DND-41 (cell line): Measurements from ENCODE around the gene TBC1D19.
"Not testable (repeated sequence)": the region's sequence is repeated elsewhere in the genome, so short reads cannot be mapped to it uniquely, and the experiment has no call there.

Experiments
- ATAC-seq: fragments of 200-7000 bp; cut with Tn5 transposase; 3 replicates; pipeline ENCODE4 v1.9.1; 2021; ENCODE audit warnings: low read depth; ENCODE audit not compliant: insufficient read depth
- DNase-seq: peaks from one replicate; pipeline ENCODE4 v3.0.0-alpha.2; 2020
- H2AFZ ChIP-seq: 2 replicates; pipeline ENCODE4 v1.6.0; 2012; ENCODE audit warnings: low read depth, low read length
- H3K27ac ChIP-seq: 2 replicates; pipeline ENCODE4 v1.5.1; 2012; ENCODE audit warnings: low read length, inconsistent platforms
- H3K27me3 ChIP-seq: fragments of 200-600 bp; sonication (generic); 2 replicates; pipeline ENCODE4 v1.6.0; 2012; ENCODE audit warnings: low read length, mild to moderate bottlenecking, inconsistent platforms; ENCODE audit not compliant: insufficient read depth, poor library complexity
- H3K36me3 ChIP-seq: 2 replicates; pipeline ENCODE4 v1.5.1; 2012; ENCODE audit warnings: low read length, inconsistent platforms; ENCODE audit not compliant: insufficient read depth
- H3K4me1 ChIP-seq: 2 replicates; pipeline ENCODE4 v1.5.1; 2012; ENCODE audit warnings: mild to moderate bottlenecking, low read length; ENCODE audit not compliant: insufficient read depth
- H3K4me2 ChIP-seq: 2 replicates; pipeline ENCODE4 v1.6.0; 2012; ENCODE audit warnings: mild to moderate bottlenecking, moderate library complexity, low read length, inconsistent platforms; ENCODE audit not compliant: insufficient read depth
- H3K4me3 ChIP-seq, 2 experiments: fragments of 200-600 bp in 1 of 2; shearing (Covaris generic) in 1 of 2; 2 replicates each; pipeline ENCODE4 v1.5.1; 2012 to 2016; ENCODE audit warnings: inconsistent platforms in 2 of 2, low read length in 2 of 2, mild to moderate bottlenecking in 2 of 2, low read depth in 1 of 2, moderate library complexity in 1 of 2
- H3K79me2 ChIP-seq: 2 replicates; pipeline ENCODE4 v1.6.0; 2012; ENCODE audit warnings: low read length, inconsistent platforms; ENCODE audit not compliant: insufficient read depth
- H3K9ac ChIP-seq: 2 replicates; pipeline ENCODE4 v1.6.0; 2012; ENCODE audit warnings: low read depth, mild to moderate bottlenecking, inconsistent platforms, low read length, moderate library complexity
- H3K9me3 ChIP-seq: 2 replicates; pipeline ENCODE4 v1.5.1; 2012; ENCODE audit warnings: low read length, moderate library complexity, mild to moderate bottlenecking, inconsistent platforms; ENCODE audit not compliant: insufficient read depth, severe bottlenecking
- H4K20me1 ChIP-seq: 2 replicates; pipeline ENCODE4 v1.6.0; 2012; ENCODE audit warnings: low read length; ENCODE audit not compliant: insufficient read depth
- CTCF ChIP-seq: IDR thresholded peaks from 2 replicates; pipeline ENCODE4 v1.5.1; 2012; ENCODE audit warnings: borderline replicate concordance, low read length, moderate library complexity, mild to moderate bottlenecking; ENCODE audit not compliant: poor library complexity, severe bottlenecking; ENCODE audit errors: extremely low read depth
- EZH2 ChIP-seq: IDR thresholded peaks from 3 replicates; pipeline ENCODE4 v1.6.1; 2012; ENCODE audit warnings: borderline replicate concordance, low read depth, mild to moderate bottlenecking, moderate library complexity, low read length, inconsistent platforms; ENCODE audit not compliant: severe bottlenecking

TBC1D19 gene

GRCh38 chr4:26632916-26633315 is 49.0 kb downstream of the TBC1D19 start:
- no peak overlapping the region for H2AFZ ChIP-seq
- no peak overlapping the region for H3K4me3 ChIP-seq
- no peaks in the 10 kb centered on the region for H3K9me3 ChIP-seq
- H3K79me2 ChIP-seq: no peaks in the 10 kb centered on the region
- DNase-seq (no peak), ATAC-seq (no peak)
- H4K20me1 ChIP-seq: no peaks in the 10 kb centered on the region
- TF ChIP-seq CTCF (no peak), EZH2 (no peak)
- no peaks in the 10 kb centered on the region for H3K4me1 ChIP-seq
- no peaks in the 10 kb centered on the region for H3K27me3 ChIP-seq
- H3K9ac ChIP-seq: no peak overlapping the region
- no peak overlapping the region for H3K27ac ChIP-seq
- H3K4me2 ChIP-seq: no peak overlapping the region
- peaks cover 5% of the 10 kb centered on the region; the same call in 1 of the 2 replicates for H3K36me3 ChIP-seq

GRCh38 chr4:26634237-26634636 is 50.4 kb downstream of the TBC1D19 start:
- Histone ChIP-seq H3K36me3 (peaks cover 10% of the 10 kb centered on the region; the same call in 1 of the 2 replicates), H3K4me1 (no peaks in the 10 kb centered on the region), H3K27ac (no peak overlapping the region), H3K4me2 (no peak overlapping the region), H3K9ac (no peak overlapping the region), H3K4me3 (no peak overlapping the region), H3K9me3 (no peaks in the 10 kb centered on the region), H3K79me2 (no peaks in the 10 kb centered on the region), H4K20me1 (no peaks in the 10 kb centered on the region), H3K27me3 (no peaks in the 10 kb centered on the region), H2AFZ (no peak overlapping the region)
- ATAC-seq (no peak), DNase-seq (no peak)
- TF ChIP-seq EZH2 (no peak), CTCF (no peak)

GRCh38 chr4:26636458-26636857 is 52.6 kb downstream of the TBC1D19 start:
- Histone ChIP-seq H2AFZ (no peak overlapping the region), H3K4me2 (no peak overlapping the region), H3K27me3 (no peaks in the 10 kb centered on the region), H3K4me1 (no peaks in the 10 kb centered on the region), H3K79me2 (no peaks in the 10 kb centered on the region), H3K9ac (no peak overlapping the region), H3K4me3 (no peak overlapping the region), H3K9me3 (no peaks in the 10 kb centered on the region), H4K20me1 (no peaks in the 10 kb centered on the region), H3K36me3 (peaks cover 20% of the 10 kb centered on the region), H3K27ac (no peak overlapping the region)
- no peak for ATAC-seq
- no peak for DNase-seq
- TF ChIP-seq EZH2 (no peak), CTCF (no peak)

GRCh38 chr4:26640639-26641038 is 56.8 kb downstream of the TBC1D19 start:
- H3K27ac ChIP-seq, H3K9ac ChIP-seq, ATAC-seq, DNase-seq, H3K27me3 ChIP-seq, H2AFZ ChIP-seq, H3K4me2 ChIP-seq, H4K20me1 ChIP-seq, H3K79me2 ChIP-seq, H3K4me3 ChIP-seq, H3K4me1 ChIP-seq, H3K9me3 ChIP-seq: not testable (repeated sequence)
- H3K36me3 ChIP-seq: peaks cover 14% of the 10 kb centered on the region
